HepG2 (cell line): ENCODE results near the gene ZNF567. TPM values are rescaled to one million over a fixed set of nuclear protein-coding genes. Genes with fewer than 3 reads are reported as not detected.
A peak's percentile ranks its signal among the peaks of the same experiment; 100 is the strongest.

Experiments
- CBX1 ChIP-seq: IDR thresholded peaks from one replicate; pipeline ENCODE4 v1.6.1; 2016; ENCODE audit warnings: antibody characterized with exemption, low read depth
- ELF4 ChIP-seq: sonication (generic); formaldehyde crosslinking; IDR thresholded peaks from 2 replicates; pipeline ENCODE4 v1.5.0; 2020; ENCODE audit warnings: missing genetic modification reagents, mild to moderate bottlenecking, moderate library complexity, borderline replicate concordance
- ETV6 ChIP-seq: sonication (generic); formaldehyde crosslinking; conservative IDR thresholded peaks from 2 replicates; pipeline ENCODE4 v1.4.0; 2020; ENCODE audit warnings: missing genetic modification reagents
- NONO ChIP-seq, 2 experiments: fragments of 450-650 bp in 1 of 2; sonication (generic) in 1 of 2; formaldehyde crosslinking in 1 of 2; IDR thresholded peaks in 1 of 2; conservative IDR thresholded peaks in 1 of 2; 2 replicates each; pipeline versions ENCODE4 v1.6.1 to v1.8.0; 2017 to 2022; ENCODE audit warnings: mild to moderate bottlenecking in 1 of 2, missing genetic modification reagents in 1 of 2, moderate library complexity in 1 of 2
- NR2F6 ChIP-seq, 2 experiments: IDR thresholded peaks; 2 replicates each; pipeline ENCODE4 v1.6.1; 2016; ENCODE audit warnings: antibody characterized with exemption in 1 of 2, mild to moderate bottlenecking in 1 of 2
- RXRB ChIP-seq: IDR thresholded peaks from 2 replicates; pipeline ENCODE4 v1.6.1; 2016; ENCODE audit warnings: borderline replicate concordance, missing genetic modification reagents, missing compliant biosample characterization
- SP2 ChIP-seq: sonication (generic); formaldehyde crosslinking; IDR thresholded peaks from 2 replicates; pipeline ENCODE4 v1.5.1; 2020; ENCODE audit warnings: mild to moderate bottlenecking, missing genetic modification reagents
- TOPORS ChIP-seq: sonication (generic); formaldehyde crosslinking; IDR thresholded peaks from 2 replicates; pipeline ENCODE4 v1.8.0; 2023; ENCODE audit warnings: mild to moderate bottlenecking, missing genetic modification reagents
- ZFP41 ChIP-seq: sonication (generic); formaldehyde crosslinking; IDR thresholded peaks from 2 replicates; pipeline ENCODE4 v1.4.0; 2020; ENCODE audit warnings: mild to moderate bottlenecking, missing genetic modification reagents, borderline replicate concordance
- ZNF414 ChIP-seq: sonication (generic); formaldehyde crosslinking; IDR thresholded peaks from 2 replicates; pipeline ENCODE4 v1.5.0; 2020; ENCODE audit warnings: missing genetic modification reagents
- ZSCAN31 ChIP-seq: sonication (generic); formaldehyde crosslinking; IDR thresholded peaks from 2 replicates; pipeline ENCODE4 v1.5.0; 2020; ENCODE audit warnings: low read depth, mild to moderate bottlenecking, missing genetic modification reagents
- polyA plus RNA-seq, 8 experiments: library from polyadenylated mRNA; depleted of rRNA in 3 of 8; stranded (reverse) in 7 of 8; unstranded in 1 of 8; fragments of >200 nt; fragmentation: Illumina TruSeq in 4 of 8; extraction: Trizol in 4 of 8; gene quantifications; 2 replicates each; pipeline versions ENCODE4 v1.2.1 to v1.2.3, GENCODE V29; 2011 to 2016; ENCODE audit warnings: low read depth in 4 of 8, missing spikeins in 1 of 8, mixed read lengths in 1 of 8; ENCODE audit not compliant: insufficient read depth in 1 of 8
- total RNA-seq, 5 experiments: library from RNA; depleted of rRNA; stranded (reverse); fragments of >200 nt; fragmentation: Illumina TruSeq; extraction: Trizol; gene quantifications; 2 replicates each; pipeline ENCODE4 v1.2.3, GENCODE V29; 2016; ENCODE audit warnings: low read depth in 1 of 5
- TF ChIP-seq, protein P1 (sequence below): sonication (generic); formaldehyde crosslinking; IDR thresholded peaks from 2 replicates; pipeline ENCODE4 v1.4.0; 2020; ENCODE audit warnings: mild to moderate bottlenecking, missing genetic modification reagents
- TF ChIP-seq, protein P2 (sequence below): sonication (generic); formaldehyde crosslinking; IDR thresholded peaks from 2 replicates; pipeline ENCODE4 v1.4.0; 2020; ENCODE audit warnings: low read depth, mild to moderate bottlenecking, missing genetic modification reagents
- TF ChIP-seq, protein P3 (sequence below): sonication (generic); formaldehyde crosslinking; IDR thresholded peaks from 2 replicates; pipeline ENCODE4 v1.8.1; 2023; ENCODE audit warnings: mild to moderate bottlenecking, moderate library complexity, missing genetic modification reagents
- TF ChIP-seq, protein P4 (sequence below): sonication (generic); formaldehyde crosslinking; IDR thresholded peaks from 2 replicates; pipeline ENCODE4 v1.8.1; 2023; ENCODE audit warnings: missing genetic modification reagents, inconsistent platforms, borderline replicate concordance
- TF ChIP-seq, protein P5 (sequence below): IDR thresholded peaks from 2 replicates; pipeline ENCODE4 v1.6.1; 2016; ENCODE audit warnings: low read depth, borderline replicate concordance
- TF ChIP-seq, protein P6 (sequence below): sonication (generic); formaldehyde crosslinking; IDR thresholded peaks from 2 replicates; pipeline ENCODE4 v1.4.0; 2020; ENCODE audit warnings: mild to moderate bottlenecking, missing genetic modification reagents

ZNF567 gene
- total and polyA plus RNA-seq, 2 of the 13 experiments (the other 11 are each of a cell fraction or from before 2014, with no cell fraction given): 3.1 to 6.8 TPM

DNA sequence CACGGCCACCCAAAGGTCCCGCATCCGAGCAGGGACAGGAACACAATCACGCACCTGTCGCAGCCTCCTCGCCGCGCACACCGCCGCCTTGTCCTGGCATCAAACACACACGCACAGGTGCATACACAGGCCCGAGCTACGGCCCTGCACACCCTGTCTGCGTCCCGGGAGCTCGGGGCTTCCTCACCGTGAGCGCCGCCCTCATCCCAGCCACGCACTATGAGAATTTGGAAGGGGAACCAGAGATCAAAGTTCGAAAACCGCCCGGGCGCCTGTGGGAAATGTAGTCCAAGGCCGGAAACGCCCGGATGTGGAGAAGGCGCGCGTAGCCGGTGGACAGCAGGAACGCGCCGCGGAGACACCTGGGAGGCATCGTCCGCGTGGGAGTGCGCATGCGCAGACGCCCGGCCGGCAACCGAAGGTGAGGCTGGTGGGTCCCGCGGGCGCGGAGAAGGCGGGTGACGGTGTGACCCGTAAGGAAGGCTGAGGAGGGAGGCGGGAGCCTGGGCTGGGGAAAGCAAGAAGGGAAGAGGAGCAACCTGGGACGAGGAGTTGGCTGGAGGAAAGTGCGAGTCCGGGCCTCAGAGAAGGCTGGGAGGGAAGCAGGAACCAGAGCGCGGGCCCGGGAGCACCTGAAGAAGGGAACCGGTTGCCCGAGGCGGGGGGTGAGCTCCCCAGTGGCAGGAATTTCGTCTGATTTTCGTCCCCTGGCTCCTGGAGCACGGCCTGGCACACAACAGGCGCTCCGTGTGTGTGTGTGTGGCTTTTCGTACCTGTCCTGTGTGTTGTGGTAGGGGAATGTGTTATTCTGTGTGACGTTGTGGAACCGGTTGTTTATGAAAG, at the start of gene ZNF567 (continued):
- TF ChIP-seq, protein P1, sequence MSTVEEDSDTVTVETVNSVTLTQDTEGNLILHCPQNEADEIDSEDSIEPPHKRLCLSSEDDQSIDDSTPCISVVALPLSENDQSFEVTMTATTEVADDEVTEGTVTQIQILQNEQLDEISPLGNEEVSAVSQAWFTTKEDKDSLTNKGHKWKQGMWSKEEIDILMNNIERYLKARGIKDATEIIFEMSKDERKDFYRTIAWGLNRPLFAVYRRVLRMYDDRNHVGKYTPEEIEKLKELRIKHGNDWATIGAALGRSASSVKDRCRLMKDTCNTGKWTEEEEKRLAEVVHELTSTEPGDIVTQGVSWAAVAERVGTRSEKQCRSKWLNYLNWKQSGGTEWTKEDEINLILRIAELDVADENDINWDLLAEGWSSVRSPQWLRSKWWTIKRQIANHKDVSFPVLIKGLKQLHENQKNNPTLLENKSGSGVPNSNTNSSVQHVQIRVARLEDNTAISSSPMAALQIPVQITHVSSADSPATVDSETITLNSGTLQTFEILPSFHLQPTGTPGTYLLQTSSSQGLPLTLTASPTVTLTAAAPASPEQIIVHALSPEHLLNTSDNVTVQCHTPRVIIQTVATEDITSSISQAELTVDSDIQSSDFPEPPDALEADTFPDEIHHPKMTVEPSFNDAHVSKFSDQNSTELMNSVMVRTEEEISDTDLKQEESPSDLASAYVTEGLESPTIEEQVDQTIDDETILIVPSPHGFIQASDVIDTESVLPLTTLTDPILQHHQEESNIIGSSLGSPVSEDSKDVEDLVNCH (CRISPR knock-in tag): peak; percentile 100
- no peak for TF ChIP-seq ELF4 (CRISPR knock-in tag)
- TF ChIP-seq NR2F6 (IDR thresholded peaks at IDR 0.05): no peak
- TF ChIP-seq NR2F6 (CRISPR knock-in tag; IDR thresholded peaks at IDR 0.05): peak; percentile 7; the same call in 1 of the 2 replicates
- TF ChIP-seq, protein P2, sequence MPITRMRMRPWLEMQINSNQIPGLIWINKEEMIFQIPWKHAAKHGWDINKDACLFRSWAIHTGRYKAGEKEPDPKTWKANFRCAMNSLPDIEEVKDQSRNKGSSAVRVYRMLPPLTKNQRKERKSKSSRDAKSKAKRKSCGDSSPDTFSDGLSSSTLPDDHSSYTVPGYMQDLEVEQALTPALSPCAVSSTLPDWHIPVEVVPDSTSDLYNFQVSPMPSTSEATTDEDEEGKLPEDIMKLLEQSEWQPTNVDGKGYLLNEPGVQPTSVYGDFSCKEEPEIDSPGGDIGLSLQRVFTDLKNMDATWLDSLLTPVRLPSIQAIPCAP (CRISPR knock-in tag): no peak
- TF ChIP-seq TOPORS (CRISPR knock-in tag): peak; percentile 78; the same call in 1 of the 2 replicates
- TF ChIP-seq SP2 (CRISPR knock-in tag): 0 out of 2 replicates have a peak, but pooled peaks have one; percentile 11
- TF ChIP-seq NONO (IDR thresholded peaks at IDR 0.05): no peak
- peak; percentile 66; the same call in 1 of the 2 replicates for TF ChIP-seq NONO (CRISPR knock-in tag; conservative IDR thresholded peaks at IDR 0.05)
- TF ChIP-seq ZSCAN31: no peak
- no peak; the same call in 1 of the 2 replicates for TF ChIP-seq ETV6 (CRISPR knock-in tag)
- TF ChIP-seq, protein P3, sequence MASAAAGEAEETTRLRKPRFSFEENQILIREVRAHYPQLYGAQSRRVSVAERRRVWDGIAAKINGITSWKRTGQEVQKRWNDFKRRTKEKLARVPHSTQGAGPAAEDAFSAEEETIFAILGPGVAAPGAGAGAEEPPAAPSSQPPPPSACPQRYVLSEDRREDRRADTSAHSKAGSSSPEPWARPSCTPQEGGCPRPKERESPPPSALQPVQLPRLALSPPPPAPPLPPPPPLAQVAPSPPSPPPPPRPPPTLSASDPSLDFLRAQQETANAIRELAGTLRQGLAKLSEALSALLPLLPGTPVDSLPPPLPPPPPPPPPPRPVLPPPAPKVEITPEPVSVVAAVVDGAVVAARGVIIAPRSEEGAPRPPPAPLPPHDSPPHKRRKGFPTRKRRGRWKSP (CRISPR knock-in tag): 0 out of 2 replicates have a peak, but pooled peaks have one; percentile 24
- no peak for TF ChIP-seq ZFP41 (CRISPR knock-in tag)
- TF ChIP-seq, protein P4, sequence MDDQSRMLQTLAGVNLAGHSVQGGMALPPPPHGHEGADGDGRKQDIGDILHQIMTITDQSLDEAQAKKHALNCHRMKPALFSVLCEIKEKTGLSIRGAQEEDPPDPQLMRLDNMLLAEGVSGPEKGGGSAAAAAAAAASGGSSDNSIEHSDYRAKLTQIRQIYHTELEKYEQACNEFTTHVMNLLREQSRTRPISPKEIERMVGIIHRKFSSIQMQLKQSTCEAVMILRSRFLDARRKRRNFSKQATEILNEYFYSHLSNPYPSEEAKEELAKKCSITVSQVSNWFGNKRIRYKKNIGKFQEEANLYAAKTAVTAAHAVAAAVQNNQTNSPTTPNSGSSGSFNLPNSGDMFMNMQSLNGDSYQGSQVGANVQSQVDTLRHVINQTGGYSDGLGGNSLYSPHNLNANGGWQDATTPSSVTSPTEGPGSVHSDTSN: no peak
- TF ChIP-seq ZNF414: no peak
- TF ChIP-seq RXRB: 0 out of 2 replicates have a peak, but pooled peaks have one; percentile 29
- TF ChIP-seq, protein P5, sequence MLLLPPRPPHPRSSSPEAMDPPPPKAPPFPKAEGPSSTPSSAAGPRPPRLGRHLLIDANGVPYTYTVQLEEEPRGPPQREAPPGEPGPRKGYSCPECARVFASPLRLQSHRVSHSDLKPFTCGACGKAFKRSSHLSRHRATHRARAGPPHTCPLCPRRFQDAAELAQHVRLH (CRISPR knock-in tag): no peak
- TF ChIP-seq CBX1: no peak
- TF ChIP-seq, protein P6, sequence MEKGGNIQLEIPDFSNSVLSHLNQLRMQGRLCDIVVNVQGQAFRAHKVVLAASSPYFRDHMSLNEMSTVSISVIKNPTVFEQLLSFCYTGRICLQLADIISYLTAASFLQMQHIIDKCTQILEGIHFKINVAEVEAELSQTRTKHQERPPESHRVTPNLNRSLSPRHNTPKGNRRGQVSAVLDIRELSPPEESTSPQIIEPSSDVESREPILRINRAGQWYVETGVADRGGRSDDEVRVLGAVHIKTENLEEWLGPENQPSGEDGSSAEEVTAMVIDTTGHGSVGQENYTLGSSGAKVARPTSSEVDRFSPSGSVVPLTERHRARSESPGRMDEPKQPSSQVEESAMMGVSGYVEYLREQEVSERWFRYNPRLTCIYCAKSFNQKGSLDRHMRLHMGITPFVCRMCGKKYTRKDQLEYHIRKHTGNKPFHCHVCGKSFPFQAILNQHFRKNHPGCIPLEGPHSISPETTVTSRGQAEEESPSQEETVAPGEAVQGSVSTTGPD (CRISPR knock-in tag): no peak
